Cortex of kidney (tissue), 1 donor: ENCODE results near the gene DUS1L.

Experiments used
- DNase-seq: peaks from one replicate; lab custom pipeline; 2025; lab: John Stamatoyannopoulos, UW

DUS1L gene

GRCh38 chr17:82076018-82076784 lies 10.6 kb upstream of the DUS1L start:
- no peak for DNase-seq

- DNase-seq = no peak
Observed at GRCh38 chr17:82073446-82073845, 7.8 kb upstream of the DUS1L start.

GRCh38 chr17:82072827-82073226 lies 7.2 kb upstream of the DUS1L start:
- no peak for DNase-seq

- no peak for DNase-seq
Observed at GRCh38 chr17:82070611-82071010, 5.0 kb upstream of the DUS1L start.

- no peak for DNase-seq
Observed at GRCh38 chr17:82065193-82065637, 389 bp downstream of the DUS1L start.

GRCh38 chr17:82064433-82065192 lies 991 bp downstream of the DUS1L start:
- DNase-seq = no peak

- DNase-seq = no peak
Observed at GRCh38 chr17:82063424-82064415, 1.9 kb downstream of the DUS1L start.

- DNase-seq = no peak
Observed at GRCh38 chr17:82062984-82063368, 2.6 kb downstream of the DUS1L start.

- DNase-seq = no peak
Observed at GRCh38 chr17:82062076-82062983, 3.3 kb downstream of the DUS1L start.

GRCh38 chr17:82061047-82061925 lies 4.3 kb downstream of the DUS1L start:
- no peak for DNase-seq

- no peak for DNase-seq
Observed at GRCh38 chr17:82060614-82061013, 5.0 kb downstream of the DUS1L start.

- no peak for DNase-seq
Observed at GRCh38 chr17:82060001-82060380, 5.6 kb downstream of the DUS1L start.

- DNase-seq = no peak
Observed at GRCh38 chr17:82059272-82060000, 6.2 kb downstream of the DUS1L start.

- no peak for DNase-seq
Observed at GRCh38 chr17:82058855-82059249, 6.8 kb downstream of the DUS1L start.

GRCh38 chr17:82058230-82058854 lies 7.3 kb downstream of the DUS1L start:
- DNase-seq = no peak

GRCh38 chr17:82056729-82057621 lies 8.6 kb downstream of the DUS1L start:
- DNase-seq = no peak

GRCh38 chr17:82055965-82056728 lies 9.5 kb downstream of the DUS1L start:
- no peak for DNase-seq
